HCT116 (cell line): ENCODE measurements around the gene RAI2.

Experiments used
- CEBPB ChIP-seq: IDR thresholded peaks from 2 replicates; pipeline ENCODE4 v1.6.1; 2012; ENCODE audit warnings: low read depth
- CTCF ChIP-seq, 3 experiments: fragments of 200-600 bp in 1 of 3; sonication (generic) in 1 of 3; IDR thresholded peaks in 2 of 3; conservative IDR thresholded peaks in 1 of 3; 2 replicates each; pipeline ENCODE4 v1.5.1; 2012 to 2017; ENCODE audit warnings: low read depth in 2 of 3, low read length in 2 of 3, antibody characterized with exemption in 1 of 3, borderline replicate concordance in 1 of 3, control low read depth in 1 of 3, mild to moderate bottlenecking in 1 of 3, mixed read lengths in 1 of 3, mixed run types in 1 of 3, moderate library complexity in 1 of 3; ENCODE audit not compliant: insufficient read depth in 1 of 3
- EZH2 ChIP-seq: fragments of 200-600 bp; sonication (generic); IDR thresholded peaks from 2 replicates; pipeline ENCODE4 v1.6.1; 2017; ENCODE audit warnings: antibody characterized with exemption, mixed run types
- POLR2A ChIP-seq: IDR thresholded peaks from 2 replicates; pipeline ENCODE4 v1.7.0; 2011; ENCODE audit warnings: borderline replicate concordance; ENCODE audit not compliant: insufficient read depth, insufficient read length; ENCODE audit errors: extremely low read depth

GRCh38 chrX:17792826-17793225 lies 68.3 kb downstream of the RAI2 start:
- no peak for TF ChIP-seq CTCF (IDR thresholded peaks at IDR 0.05 in 2 of 3, conservative IDR thresholded peaks at IDR 0.05 in 1 of 3; ENCODE audit: borderline replicate concordance in 1 of 3, insufficient read depth in 1 of 3, low read depth in 2 of 3, low read length in 2 of 3)
- no peak for TF ChIP-seq EZH2
- TF ChIP-seq POLR2A = no peak
- no peak for TF ChIP-seq CEBPB
